Measurements from ENCODE around the gene TCL1A.

TCL1A gene

GRCh38 chr14:95698287-95698686 lies 15.6 kb downstream of the TCL1A start:
- H3K4me3 ChIP-seq (replicated peaks; ENCODE audit: low read depth, low read length), result no peak overlapping the region
- TF ChIP-seq CTCF (IDR thresholded peaks at IDR 0.05; ENCODE audit: low read depth, low read length, missing control alignments), result no peak
- DNase-seq (ENCODE audit: extremely low read depth, low read depth), result no peak

- H3K4me3 ChIP-seq (replicated peaks; ENCODE audit: low read depth, low read length), result no peak overlapping the region
- TF ChIP-seq CTCF (IDR thresholded peaks at IDR 0.05; ENCODE audit: low read depth, low read length, missing control alignments), result no peak
- no peak for DNase-seq (ENCODE audit: extremely low read depth, low read depth)
Measured at GRCh38 chr14:95697764-95698163, 16.2 kb downstream of the TCL1A start.

GRCh38 chr14:95696741-95697140 lies 17.2 kb downstream of the TCL1A start:
- no peak for TF ChIP-seq CTCF (IDR thresholded peaks at IDR 0.05; ENCODE audit: low read depth, low read length, missing control alignments)
- no peak overlapping the region for H3K4me3 ChIP-seq (replicated peaks; ENCODE audit: low read depth, low read length)
- no peak for DNase-seq (ENCODE audit: extremely low read depth, low read depth)

GRCh38 chr14:95695913-95696312 lies 18.0 kb downstream of the TCL1A start:
- DNase-seq (ENCODE audit: extremely low read depth, low read depth), result no peak
- TF ChIP-seq CTCF (IDR thresholded peaks at IDR 0.05; ENCODE audit: low read depth, low read length, missing control alignments), result no peak
- H3K4me3 ChIP-seq (replicated peaks; ENCODE audit: low read depth, low read length), result no peak overlapping the region

GRCh38 chr14:95695051-95695450 lies 18.9 kb downstream of the TCL1A start:
- TF ChIP-seq CTCF (IDR thresholded peaks at IDR 0.05; ENCODE audit: low read depth, low read length, missing control alignments), result no peak

GRCh38 chr14:95692109-95692508 lies 21.8 kb downstream of the TCL1A start:
- DNase-seq (ENCODE audit: extremely low read depth, low read depth), result no peak
- no peak for TF ChIP-seq CTCF (IDR thresholded peaks at IDR 0.05; ENCODE audit: low read depth, low read length, missing control alignments)
- H3K4me3 ChIP-seq (replicated peaks; ENCODE audit: low read depth, low read length), result no peak overlapping the region

More at GRCh38 chr14:95695051-95695450, 18.9 kb downstream of the TCL1A start:
- no peak for DNase-seq (ENCODE audit: extremely low read depth, low read depth)
- H3K4me3 ChIP-seq (replicated peaks; ENCODE audit: low read depth, low read length), result no peak overlapping the region

GRCh38 chr14:95691591-95691990 lies 22.3 kb downstream of the TCL1A start:
- H3K4me3 ChIP-seq (replicated peaks; ENCODE audit: low read depth, low read length), result no peak overlapping the region
- no peak for DNase-seq (ENCODE audit: extremely low read depth, low read depth)
- no peak for TF ChIP-seq CTCF (IDR thresholded peaks at IDR 0.05; ENCODE audit: low read depth, low read length, missing control alignments)
